ENCODE measurements around the gene LSS.

DNA sequence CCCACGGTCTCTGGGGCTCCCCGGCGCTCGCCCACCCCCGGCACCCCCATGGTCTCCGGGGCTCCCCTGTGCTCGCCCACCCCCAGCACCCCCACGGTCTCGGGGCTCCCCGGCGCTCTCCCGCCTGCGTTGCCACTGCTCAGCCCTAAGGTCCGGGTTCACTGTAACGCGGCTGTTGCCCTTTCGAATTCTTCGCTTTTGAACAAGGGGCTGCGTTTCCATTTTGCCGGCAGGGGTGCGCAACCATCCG, 68.0 kb downstream of the LSS start:
- TF ChIP-seq POLR2A (IDR thresholded peaks at IDR 0.05), result no peak
- TF ChIP-seq, protein P1, sequence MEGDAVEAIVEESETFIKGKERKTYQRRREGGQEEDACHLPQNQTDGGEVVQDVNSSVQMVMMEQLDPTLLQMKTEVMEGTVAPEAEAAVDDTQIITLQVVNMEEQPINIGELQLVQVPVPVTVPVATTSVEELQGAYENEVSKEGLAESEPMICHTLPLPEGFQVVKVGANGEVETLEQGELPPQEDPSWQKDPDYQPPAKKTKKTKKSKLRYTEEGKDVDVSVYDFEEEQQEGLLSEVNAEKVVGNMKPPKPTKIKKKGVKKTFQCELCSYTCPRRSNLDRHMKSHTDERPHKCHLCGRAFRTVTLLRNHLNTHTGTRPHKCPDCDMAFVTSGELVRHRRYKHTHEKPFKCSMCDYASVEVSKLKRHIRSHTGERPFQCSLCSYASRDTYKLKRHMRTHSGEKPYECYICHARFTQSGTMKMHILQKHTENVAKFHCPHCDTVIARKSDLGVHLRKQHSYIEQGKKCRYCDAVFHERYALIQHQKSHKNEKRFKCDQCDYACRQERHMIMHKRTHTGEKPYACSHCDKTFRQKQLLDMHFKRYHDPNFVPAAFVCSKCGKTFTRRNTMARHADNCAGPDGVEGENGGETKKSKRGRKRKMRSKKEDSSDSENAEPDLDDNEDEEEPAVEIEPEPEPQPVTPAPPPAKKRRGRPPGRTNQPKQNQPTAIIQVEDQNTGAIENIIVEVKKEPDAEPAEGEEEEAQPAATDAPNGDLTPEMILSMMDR (IDR thresholded peaks at IDR 0.05), result no peak
